GM13976 (cell line): Measurements from ENCODE around the gene PNKP.

Experiments used
- DNase-seq: peaks from one replicate; pipeline ENCODE4 v3.0.0; 2012; ENCODE audit warnings: low spot score
- CTCF ChIP-seq: IDR thresholded peaks from 2 replicates; pipeline ENCODE4 v1.5.1; 2012; ENCODE audit warnings: borderline replicate concordance, mild to moderate bottlenecking; ENCODE audit not compliant: insufficient read depth; ENCODE audit errors: extremely low read depth, missing control alignments, control extremely low read depth
- in situ Hi-C: fragments of 300-500 bp; cut with MboI; formaldehyde crosslinking; loops from one replicate; pipeline ENCODE4 v1.12.0; 2022; ENCODE audit warnings: low sequenced_read_pairs, mixed read lengths, inconsistent platforms; ENCODE audit not compliant: unreplicated experiment

PNKP gene

GRCh38 chr19:49879243-49879963 is 12.0 kb upstream of the PNKP start:
- in situ Hi-C loops = no loop called here
- no peak for TF ChIP-seq CTCF
- no peak for DNase-seq

- no peak for DNase-seq
- TF ChIP-seq CTCF = no peak
- in situ Hi-C loops = no loop called here
These were observed 11.3 kb upstream of the PNKP start for GRCh38 chr19:49878744-49879070.

- DNase-seq = peak; percentile 98
- no peak for TF ChIP-seq CTCF
- in situ Hi-C loops = no loop called here
These were observed 10.7 kb upstream of the PNKP start for GRCh38 chr19:49877879-49878743.

- no peak for TF ChIP-seq CTCF
- in situ Hi-C loops = no loop called here
- peak; percentile 94 for DNase-seq
These were observed 9.9 kb upstream of the PNKP start, which contains the start of the genes AKT1S1 and TBC1D17 for GRCh38 chr19:49877020-49877878. TSS of gene AKT1S1 (minus strand) at chr19:49877355. CDS start at chr19:49873295, 4,060 bp downstream. TSS of gene TBC1D17 (plus strand) at chr19:49877702. CDS start at chr19:49877724, 22 bp downstream.

GRCh38 chr19:49876422-49877019 is 9.1 kb upstream of the PNKP start:
- DNase-seq = peak; percentile 89
- in situ Hi-C loops = no loop called here
- no peak for TF ChIP-seq CTCF
